Activated effector memory CD4-positive, alpha-beta T cell treated with Interleukin-2 at 50 U/mL for 16 hours (primary cell): ENCODE measurements around the gene GSTM4.

Experiments used
- DNase-seq: peaks from one replicate; pipeline ENCODE4 v3.0.0-alpha.2; 2020

The GSTM4 gene

DNA sequence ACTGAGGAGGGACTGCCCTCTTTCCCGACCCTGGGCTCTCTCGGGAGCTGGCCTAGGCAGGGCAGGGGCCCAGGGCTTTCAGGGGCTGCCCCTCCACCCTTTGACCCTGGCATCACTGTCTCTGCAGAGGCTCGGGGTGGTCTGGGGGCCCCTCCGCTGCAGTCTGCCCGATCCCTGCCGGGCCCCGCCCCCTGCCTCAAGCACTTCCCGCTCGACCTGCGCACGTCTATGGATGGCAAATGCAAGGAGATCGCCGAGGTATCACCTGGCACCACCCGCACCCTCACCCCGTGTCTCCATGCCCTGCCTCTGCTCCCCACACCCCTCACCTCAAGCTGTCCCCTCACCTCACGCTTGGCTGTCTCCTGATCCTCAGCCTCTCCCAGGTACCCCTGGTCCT is 30.7 kb upstream of the GSTM4 start:
- no peak for DNase-seq

DNA sequence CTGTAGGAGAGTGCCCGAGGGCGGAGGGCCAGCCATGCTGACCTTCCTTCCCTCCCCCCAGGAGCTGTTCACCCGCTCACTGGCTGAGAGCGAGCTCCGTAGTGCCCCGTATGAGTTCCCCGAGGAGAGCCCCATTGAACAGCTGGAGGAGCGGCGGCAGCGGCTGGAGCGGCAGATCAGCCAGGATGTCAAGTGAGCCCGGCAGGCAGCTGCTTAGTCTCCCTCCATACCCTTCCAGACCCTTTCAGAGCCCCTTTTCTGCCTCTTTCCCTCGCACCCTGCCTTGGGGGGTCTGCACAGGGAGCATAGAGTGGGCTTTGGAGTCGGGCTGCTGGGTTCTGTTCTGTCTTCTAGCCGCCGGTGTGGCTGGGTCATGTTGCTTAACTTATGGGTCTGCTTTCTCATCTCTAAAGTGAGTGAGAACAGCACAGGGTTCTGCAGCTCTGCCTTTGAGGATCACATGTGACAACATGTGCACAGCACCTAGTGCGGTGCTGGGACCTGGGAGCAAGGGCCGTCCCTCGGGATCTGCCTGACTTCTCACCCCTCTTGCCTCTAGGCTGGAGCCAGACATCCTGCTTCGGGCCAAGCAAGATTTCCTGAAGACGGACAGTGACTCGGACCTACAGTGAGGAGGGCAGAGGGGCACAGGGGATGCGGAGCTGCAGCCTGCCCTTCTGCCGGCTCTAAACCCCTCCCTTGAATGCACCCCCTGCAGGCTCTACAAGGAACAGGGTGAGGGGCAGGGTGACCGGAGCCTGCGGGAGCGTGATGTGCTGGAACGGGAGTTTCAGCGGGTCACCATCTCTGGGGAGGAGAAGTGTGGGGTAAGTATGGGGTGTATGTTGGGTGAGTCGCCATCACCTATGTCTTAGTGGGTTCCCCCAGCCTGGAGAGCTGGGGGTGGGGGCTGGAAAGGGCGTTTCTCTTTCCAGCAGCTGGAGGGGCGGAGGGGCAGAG is 30.0 kb upstream of the GSTM4 start:
- no peak for DNase-seq

DNA sequence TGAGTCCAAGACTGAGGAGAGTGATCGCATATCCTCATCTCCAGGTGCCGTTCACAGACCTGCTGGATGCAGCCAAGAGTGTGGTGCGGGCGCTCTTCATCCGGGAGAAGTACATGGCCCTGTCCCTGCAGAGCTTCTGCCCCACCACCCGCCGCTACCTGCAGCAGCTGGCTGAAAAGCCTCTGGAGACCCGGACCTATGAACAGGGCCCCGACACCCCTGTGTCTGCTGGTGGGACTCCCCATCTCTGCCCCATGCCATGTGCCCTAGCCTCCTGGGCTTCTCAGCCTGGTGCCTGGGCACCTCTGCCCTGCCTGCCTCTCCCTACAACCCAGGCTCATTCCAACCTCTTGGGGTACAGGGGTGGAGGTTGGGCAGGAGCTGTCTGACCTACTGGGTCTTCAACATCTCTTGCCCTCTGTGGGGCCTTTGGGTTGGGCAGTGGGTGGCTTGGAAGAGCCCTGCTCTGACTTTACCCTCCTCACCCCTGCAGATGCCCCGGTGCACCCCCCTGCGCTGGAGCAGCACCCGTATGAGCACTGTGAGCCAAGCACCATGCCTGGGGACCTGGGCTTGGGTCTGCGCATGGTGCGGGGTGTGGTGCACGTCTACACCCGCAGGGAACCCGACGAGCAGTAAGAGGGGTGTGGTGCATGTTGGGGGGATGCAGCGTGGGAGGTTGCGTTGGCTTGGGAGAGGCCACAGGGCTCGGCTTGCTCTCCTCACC is 29.1 kb upstream of the GSTM4 start:
- no peak for DNase-seq

DNA sequence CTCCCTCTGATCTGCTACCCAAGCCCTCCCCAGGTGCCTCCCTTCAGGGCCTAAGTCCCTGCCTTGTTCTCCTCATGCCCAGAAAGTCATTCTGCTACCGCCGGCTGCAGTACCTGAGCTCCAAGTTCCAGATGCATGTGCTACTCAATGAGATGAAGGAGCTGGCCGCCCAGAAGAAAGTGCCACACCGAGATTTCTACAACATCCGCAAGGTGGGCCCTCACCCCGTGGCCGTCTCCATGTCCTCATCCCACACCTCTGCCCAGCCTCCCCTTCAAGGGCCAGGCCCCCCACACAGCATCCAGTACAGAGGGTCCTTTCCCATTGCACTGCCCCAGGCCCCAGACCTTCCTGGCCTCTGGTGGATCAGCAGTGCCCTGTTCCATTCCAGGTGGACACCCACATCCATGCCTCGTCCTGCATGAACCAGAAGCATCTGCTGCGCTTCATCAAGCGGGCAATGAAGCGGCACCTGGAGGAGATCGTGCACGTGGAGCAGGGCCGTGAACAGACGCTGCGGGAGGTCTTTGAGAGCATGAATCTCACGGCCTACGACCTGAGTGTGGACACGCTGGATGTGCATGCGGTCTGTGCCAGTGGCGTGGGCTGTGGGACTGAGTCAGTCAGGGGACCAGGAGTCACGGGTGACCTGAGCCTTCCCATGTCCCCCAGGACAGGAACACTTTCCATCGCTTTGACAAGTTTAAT is 28.1 kb upstream of the GSTM4 start:
- DNase-seq, result no peak

DNA sequence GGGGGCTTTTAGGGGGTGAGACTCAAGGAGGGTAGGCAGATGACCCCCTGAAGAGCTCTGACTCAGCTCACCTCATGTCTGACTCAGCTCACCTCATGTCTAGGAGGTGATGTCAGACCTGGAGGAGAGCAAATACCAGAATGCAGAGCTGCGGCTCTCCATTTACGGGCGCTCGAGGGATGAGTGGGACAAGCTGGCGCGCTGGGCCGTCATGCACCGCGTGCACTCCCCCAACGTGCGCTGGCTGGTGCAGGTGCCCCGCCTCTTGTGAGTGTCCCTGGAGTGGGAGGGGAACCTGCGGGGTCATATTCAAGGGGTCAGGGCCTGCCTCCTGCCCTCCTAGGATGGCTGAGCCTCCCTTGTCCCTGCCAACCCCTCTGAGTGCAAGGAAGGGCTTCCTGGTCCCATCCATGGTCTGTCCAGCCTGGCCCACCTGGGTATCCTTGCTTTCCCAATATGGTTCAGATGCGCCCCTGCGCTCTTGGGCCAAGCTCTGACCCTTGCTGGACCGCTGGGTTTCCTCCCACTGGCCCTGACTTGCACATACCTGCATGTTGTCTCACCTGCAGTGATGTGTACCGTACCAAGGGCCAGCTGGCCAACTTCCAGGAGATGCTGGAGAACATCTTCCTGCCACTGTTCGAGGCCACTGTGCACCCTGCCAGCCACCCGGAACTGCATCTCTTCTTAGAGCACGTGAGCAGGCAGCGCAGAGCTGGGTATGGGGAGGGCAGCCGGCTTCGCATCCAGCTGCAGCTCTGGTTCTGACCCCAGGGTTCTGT is 27.2 kb upstream of the GSTM4 start:
- DNase-seq, result no peak

DNA sequence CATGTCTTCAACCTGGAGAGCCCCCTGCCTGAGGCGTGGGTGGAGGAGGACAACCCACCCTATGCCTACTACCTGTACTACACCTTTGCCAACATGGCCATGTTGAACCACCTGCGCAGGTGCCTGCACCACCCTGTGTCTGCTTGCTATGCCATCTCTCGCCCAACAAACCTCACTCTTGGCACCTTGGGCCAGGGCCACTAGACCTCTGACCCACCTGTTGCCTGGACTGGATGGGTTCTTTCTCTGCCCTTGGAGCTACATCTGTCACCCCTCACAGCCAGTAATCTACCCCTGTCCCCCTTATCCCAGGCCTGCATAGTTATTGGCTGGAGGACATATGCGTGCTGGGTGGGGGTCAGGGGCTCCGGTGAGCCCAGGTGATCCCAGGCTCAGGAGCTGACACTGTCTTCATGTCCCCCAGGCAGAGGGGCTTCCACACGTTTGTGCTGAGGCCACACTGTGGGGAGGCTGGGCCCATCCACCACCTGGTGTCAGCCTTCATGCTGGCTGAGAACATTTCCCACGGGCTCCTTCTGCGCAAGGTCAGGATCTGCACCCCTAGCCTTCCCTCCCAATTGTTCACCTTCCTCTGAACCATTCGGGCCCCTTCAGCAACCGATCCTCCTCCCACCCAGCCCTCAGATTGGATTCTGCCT is 26.4 kb upstream of the GSTM4 start:
- DNase-seq, result no peak

DNA sequence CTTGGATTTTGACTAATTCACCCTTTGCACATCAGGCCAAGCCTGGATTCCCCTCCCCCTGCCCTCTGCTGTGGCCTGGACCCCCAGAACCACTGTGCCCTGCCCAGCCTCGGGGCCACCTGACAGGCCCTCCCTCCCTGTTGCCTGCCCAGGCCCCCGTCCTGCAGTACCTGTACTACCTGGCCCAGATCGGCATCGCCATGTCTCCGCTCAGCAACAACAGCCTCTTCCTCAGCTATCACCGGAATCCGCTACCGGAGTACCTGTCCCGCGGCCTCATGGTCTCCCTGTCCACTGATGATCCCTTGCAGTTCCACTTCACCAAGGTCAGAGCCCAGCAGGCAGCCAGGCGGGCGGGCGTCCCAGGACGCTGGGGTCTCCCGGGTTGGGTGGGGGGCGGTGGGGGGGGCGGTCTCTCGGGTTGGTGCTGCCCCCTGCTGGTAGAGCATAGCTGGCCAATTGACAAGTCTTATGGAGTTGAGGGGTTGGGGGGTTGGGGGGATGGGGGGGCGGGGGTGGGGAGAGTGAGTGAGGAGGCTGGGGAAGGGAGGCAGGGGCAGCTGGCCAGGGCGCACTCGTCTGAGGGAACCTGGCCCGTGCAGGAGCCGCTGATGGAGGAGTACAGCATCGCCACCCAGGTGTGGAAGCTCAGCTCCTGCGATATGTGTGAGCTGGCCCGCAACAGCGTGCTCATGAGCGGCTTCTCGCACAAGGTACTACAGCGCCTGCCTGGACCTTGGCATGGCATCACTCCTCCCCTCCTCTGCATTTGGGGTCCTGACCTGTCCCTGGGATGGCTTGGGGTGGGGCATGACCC is 25.6 kb upstream of the GSTM4 start:
- no peak for DNase-seq

DNA sequence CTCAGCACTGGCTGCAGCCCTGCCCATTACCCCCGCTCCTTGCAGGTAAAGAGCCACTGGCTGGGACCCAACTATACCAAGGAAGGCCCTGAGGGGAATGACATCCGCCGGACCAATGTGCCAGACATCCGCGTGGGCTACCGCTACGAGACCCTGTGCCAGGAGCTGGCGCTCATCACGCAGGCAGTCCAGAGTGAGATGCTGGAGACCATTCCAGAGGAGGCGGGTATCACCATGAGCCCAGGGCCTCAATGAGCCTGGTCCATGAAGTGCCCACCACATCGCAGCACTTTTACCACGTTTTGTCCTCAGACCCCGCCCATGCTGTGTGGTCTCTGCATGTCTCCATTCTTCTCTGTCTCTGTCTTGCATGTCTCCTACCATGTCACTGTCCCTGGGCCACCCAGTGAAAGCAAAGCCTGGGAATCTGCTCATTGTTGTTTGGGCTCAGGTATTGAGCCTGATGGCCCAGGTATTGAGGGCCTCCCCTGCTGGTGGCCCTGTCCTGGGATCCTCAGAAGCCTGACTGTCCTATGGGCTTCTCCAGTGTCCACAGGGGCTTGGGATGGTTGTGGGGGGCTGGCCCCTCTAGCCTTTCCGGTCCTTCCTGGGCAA is 24.9 kb upstream of the GSTM4 start:
- no peak for DNase-seq

DNA sequence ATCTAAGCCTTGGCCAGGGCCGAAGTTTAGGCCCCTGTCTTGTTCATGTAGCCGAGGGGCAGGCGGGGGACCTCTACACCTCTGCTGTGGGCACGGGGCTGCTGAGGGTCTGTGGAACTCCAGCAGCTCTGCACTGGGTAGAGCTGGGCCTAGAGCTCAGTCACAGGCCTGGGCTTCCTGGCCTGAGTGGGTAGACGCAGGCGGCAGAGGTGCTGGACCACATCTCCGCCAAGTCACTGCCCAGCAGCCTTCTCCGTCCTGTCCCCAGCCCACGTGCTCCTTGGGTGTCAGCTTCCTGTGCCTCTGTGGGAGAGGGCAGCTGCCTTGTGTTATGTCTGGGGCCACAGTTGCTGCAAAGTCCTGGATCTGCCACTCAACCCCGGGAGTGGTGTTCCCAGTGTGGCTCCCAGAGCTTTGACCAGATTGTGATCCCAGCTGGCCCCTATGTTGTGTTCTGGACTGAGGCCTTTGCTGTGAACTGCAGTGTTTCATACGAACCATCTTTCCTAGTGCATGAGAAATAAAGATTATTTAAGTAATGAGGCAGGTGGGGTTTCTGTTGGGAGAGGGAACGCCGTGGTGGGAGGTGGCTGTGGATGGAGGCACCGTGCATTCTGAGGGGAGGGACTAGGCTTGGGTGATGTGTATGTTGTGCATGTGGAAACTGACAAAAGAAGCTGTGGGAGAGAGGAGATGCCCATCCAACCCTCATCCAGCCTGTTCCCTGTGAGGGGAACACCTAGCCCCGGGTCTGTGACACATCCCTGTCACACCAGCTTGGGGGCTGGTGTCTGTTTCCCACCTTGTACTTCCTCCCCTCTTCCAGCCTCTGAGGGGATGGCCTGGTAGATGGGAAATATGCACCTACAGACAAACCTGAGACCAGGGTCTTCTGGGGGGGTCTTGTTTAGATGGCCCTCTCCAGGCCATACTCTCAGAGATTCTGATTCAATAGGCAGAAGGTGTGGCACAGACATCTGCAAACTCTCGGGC is 24.1 kb upstream of the GSTM4 start:
- DNase-seq, result no peak

DNA sequence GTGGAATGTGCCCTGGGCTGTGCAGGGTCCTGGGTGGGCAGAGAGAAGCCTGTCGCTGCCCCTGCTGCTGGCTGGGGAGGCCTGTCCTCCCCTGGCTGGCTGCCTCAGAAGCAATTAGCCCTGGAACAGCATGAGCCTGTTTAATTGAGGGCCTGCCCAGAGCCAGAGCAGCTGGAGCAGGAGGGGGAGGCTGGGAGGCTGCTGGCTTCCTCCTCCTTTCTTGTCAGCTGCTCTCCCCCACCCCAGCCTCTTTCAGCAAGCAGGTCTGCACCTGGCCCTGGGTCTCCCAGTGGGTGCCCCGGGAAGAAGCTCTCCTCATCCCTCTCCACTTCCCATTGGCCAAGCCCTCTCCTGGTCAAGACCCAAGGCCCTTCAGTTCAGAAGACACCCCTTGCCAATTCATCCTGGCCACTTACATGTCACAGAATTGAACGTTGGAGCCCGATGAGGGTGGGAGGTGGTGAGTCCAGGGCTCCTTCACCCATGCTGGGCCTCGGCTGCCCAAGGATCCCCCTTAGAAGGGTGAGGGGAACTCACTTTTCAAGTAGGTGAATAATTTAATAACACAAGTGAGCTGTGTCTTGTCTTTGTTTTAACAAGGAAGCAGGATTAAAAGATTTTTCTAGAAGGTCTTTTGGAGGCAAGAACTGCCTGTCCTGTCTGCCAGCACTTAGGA is 23.1 kb upstream of the GSTM4 start:
- DNase-seq, result no peak

DNA sequence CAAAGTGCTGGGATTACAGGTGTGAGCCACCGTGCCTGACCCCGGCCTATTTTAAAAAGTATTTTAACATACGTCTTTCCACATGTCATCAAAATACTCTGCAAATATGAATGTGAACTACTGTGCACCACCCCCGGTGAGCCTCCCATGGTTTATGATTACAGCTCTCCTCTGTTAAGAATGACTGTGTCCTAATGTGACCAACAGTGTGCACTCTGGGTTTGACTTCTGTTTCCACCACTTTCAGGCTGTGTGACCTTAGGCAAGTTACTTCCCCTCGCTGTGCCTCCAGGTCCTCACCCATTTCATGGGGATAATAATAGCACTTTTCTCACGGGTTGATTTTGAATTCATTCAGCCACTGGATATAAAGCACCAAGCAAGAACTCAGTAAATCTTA is 21.6 kb upstream of the GSTM4 start:
- no peak for DNase-seq

DNA sequence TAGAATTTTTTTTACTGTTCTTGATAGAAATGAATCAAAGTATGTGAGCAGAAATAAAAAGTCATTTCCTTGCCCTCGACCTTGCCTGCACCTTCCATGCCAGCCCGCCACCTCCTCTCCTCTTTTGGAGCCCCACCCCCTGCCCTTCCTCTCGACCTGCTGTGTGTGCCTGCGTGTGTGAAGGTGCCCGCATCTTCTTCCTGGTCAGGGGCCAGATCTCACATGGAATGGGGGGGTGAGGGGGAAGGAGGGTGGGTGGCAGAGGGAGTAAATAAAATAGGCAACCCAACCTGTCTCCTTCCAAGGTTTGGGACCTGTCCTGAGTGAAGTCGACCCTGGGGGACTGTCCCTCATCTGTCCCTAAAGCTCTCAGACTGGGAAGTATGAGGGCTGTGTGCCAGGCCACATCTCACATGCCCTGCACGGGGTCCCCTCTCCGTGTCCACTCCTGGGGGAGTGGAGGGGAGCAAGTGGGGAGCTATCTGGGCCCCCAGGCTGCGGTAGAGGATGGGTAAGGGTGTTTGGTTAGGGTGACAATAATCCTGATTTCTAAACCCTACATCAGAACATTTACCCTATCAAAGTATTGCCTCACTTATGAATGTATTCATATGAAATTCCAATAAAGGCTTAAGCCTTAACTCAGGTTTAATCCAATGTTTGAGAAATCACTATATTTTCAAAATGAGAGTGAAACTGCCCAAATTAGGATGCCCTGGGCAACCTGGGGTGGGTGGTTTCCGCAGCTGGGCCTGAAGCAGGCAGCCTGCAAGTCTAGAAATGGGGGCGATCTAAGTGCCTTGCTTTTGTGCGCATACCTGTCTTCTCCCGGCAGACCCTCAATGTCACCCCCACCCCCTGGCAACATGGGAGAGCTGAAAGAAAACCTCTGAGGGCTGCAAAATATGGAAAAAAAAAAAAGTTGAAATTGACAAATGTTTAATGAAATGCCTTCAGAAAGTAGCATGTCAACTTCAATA is 20.8 kb upstream of the GSTM4 start:
- DNase-seq, result peak; percentile 38

DNA sequence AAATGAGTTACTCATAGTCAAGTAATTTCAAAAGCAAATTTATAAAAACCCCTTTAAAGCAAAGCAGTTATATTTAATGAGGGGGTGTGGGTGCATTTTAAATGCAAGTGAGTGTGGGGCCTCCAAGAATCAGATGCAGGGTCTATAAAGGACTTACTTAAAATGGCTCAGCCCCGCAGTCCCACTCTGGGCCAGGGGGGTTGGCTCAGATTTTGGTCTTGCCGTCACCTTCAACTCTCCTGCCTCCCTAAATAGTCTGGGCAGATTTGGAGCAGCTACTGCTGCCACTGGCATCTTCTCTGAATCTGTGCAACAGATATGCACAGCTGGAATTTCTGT is 20.1 kb upstream of the GSTM4 start:
- DNase-seq, result no peak

DNA sequence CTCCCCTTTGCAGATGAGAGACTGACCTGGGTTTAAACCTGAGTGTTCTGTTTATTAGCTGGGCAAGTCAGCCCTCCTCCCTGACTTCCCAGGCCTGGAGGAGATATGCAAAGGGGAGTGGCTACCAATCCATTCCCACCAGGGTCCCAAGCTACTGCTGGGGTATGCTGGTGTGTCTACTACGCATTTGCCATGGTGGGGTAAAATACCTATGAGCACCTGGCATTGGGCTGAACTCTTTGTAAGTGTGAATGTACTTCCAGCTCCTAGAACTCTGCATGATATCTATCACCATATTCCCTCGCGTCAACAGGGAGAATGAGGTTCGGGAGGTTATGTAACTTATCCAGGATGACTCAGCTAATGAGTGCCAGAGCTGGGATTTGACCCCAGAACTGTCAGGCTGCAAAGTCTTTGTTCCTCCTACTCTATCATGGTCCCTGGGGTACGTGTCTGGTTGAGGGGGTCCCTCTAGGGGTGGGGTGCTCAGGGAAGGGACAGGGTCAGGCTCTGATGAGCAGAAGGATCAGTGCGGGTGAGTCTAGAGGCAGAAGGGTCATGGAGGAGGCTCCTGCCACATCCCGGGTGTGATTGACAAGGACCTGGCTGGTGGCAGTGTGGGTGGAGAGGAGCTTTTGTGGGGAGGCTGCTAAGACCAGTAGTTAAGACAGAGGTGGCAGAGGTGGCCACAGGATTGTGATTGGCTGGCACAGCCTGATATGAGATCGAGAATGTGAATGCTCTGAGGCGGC is 19.5 kb upstream of the GSTM4 start:
- DNase-seq, result no peak

DNA sequence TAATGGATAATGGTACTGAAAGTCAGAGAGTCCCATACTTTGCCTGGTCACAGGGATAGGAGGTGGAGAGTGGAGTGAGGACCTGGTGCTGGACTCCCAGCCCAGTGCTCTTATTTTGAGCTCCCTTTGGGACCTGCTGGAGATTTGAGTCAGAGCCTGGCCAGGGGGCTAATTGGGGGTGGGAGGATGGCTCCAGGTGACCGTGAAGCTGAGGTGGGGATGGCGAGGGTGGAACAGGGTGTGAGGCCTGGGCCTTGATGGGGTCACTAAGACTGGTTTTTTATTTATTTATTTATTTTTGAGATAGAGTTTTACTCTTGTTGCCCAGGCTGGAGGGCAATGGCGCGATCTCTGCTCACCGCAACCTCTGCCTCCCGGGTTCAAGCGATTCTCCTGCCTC is 18.5 kb upstream of the GSTM4 start:
- no peak for DNase-seq

DNA sequence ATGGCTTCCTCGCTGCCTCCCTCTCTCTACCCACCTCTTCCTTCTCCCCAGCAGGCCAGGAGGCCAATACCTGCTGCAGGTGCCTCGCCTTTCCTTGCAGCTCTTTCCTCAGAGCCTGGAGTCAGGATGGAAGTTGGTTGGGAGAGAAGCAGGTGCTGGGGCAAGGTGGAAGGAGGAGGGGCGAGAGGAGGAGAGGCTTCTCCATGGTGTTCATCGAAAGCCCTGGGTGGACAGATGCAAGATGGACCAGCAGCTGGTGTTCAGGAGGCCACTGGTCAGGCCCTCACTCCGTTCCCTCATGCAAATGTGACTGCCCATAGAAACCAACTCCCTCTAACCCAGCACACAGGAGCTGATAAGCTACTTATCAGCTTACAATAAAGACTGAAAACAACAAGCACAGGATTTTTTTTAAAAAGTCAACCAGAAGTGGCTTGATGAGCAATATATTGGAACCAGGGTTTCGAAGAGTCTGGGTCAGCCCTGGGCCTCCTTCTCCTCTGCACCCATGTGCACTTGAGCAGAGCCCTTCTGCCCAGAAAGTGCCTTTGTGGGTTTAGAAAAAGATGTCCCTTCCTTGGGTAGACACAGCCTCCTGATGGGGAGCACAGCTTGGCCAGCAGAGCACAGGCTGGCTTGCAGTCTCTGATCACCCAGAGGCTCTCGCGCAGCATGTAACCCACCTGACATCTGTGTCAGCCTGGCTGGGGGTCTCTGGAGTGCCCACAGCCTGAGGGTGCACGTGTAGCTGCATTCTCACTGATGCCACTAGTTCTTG is 16.6 kb upstream of the GSTM4 start:
- no peak for DNase-seq
